GM23338 (cell line): ENCODE results near the gene EDA. TPM values are rescaled to one million over a fixed set of nuclear protein-coding genes. Genes with fewer than 3 reads are reported as not detected.

Experiments used
- ATAC-seq: fragments of 200-7000 bp; cut with Tn5 transposase; 3 replicates; pipeline ENCODE4 v1.9.1; 2020
- DNase-seq: peaks from one replicate; pipeline ENCODE4 v3.0.0-alpha.2; 2015; ENCODE audit warnings: low spot score
- H2AFZ ChIP-seq: fragments of 200-600 bp; sonication (generic); 2 replicates; pipeline ENCODE4 v1.8.0; 2016; ENCODE audit warnings: antibody characterized with exemption, mild to moderate bottlenecking, moderate library complexity
- H3F3A ChIP-seq: fragments of 200-600 bp; sonication (generic); replicated peaks from 2 replicates; pipeline ENCODE4 v1.8.0; 2017; ENCODE audit warnings: antibody characterized with exemption, mixed run types, low read depth
- H3K27ac ChIP-seq: fragments of 200-600 bp; sonication (generic); 2 replicates; pipeline ENCODE4 v1.6.1; 2016; ENCODE audit warnings: low read depth
- H3K27me3 ChIP-seq: fragments of 200-600 bp; sonication (generic); 2 replicates; pipeline ENCODE4 v1.8.0; 2016; ENCODE audit warnings: mild to moderate bottlenecking, mixed run types, moderate library complexity; ENCODE audit not compliant: insufficient read depth
- H3K36me3 ChIP-seq: fragments of 200-600 bp; sonication (generic); 2 replicates; pipeline ENCODE4 v1.8.0; 2016; ENCODE audit warnings: mild to moderate bottlenecking; ENCODE audit not compliant: insufficient read depth
- H3K4me1 ChIP-seq: fragments of 200-600 bp; sonication (generic); 2 replicates; pipeline ENCODE4 v1.8.0; 2016; ENCODE audit warnings: mild to moderate bottlenecking, moderate library complexity; ENCODE audit not compliant: insufficient read depth
- H3K4me2 ChIP-seq: fragments of 200-600 bp; sonication (generic); 2 replicates; pipeline ENCODE4 v1.7.1; 2017; ENCODE audit warnings: mixed run types
- H3K4me3 ChIP-seq: fragments of 200-600 bp; sonication (generic); 2 replicates; pipeline ENCODE4 v1.6.1; 2016; ENCODE audit warnings: mixed run types
- H3K79me2 ChIP-seq: fragments of 200-600 bp; sonication (generic); replicated peaks from 2 replicates; pipeline ENCODE4 v1.8.0; 2017; ENCODE audit warnings: mild to moderate bottlenecking; ENCODE audit not compliant: insufficient read depth
- H3K9me2 ChIP-seq: fragments of 200-600 bp; sonication (generic); 2 replicates; pipeline ENCODE4 v1.8.0; 2017; ENCODE audit not compliant: insufficient read depth
- H4K20me1 ChIP-seq: fragments of 200-600 bp; sonication (generic); replicated peaks from 2 replicates; pipeline ENCODE4 v1.8.0; 2017; ENCODE audit warnings: mild to moderate bottlenecking; ENCODE audit not compliant: insufficient read depth
- H3K27ac Mint-ChIP-seq: 2 replicates; pipeline ENCODE4 v1.8.0; 2020; ENCODE audit warnings: inconsistent platforms, mild to moderate bottlenecking, moderate library complexity, mixed read lengths
- H3K27me3 Mint-ChIP-seq: 3 replicates; pipeline ENCODE4 v1.8.0; 2022; ENCODE audit warnings: low read depth, mild to moderate bottlenecking, moderate library complexity, mixed read lengths, inconsistent platforms; ENCODE audit not compliant: insufficient read depth, poor library complexity
- H3K36me3 Mint-ChIP-seq: 3 replicates; pipeline ENCODE4 v1.8.0; 2021; ENCODE audit warnings: low read depth, mild to moderate bottlenecking, inconsistent platforms, moderate library complexity, mixed read lengths
- H3K4me1 Mint-ChIP-seq: 3 replicates; pipeline ENCODE4 v1.8.0; 2020; ENCODE audit warnings: mild to moderate bottlenecking, inconsistent platforms, mixed read lengths
- H3K4me3 Mint-ChIP-seq: 3 replicates; pipeline ENCODE4 v1.8.0; 2021; ENCODE audit warnings: moderate library complexity, mild to moderate bottlenecking, inconsistent platforms, mixed read lengths
- H3K9me3 Mint-ChIP-seq: 3 replicates; pipeline ENCODE4 v1.8.0; 2020; ENCODE audit warnings: moderate library complexity, mild to moderate bottlenecking, inconsistent platforms, mixed read lengths
- CREB1 ChIP-seq: fragments of 250-450 bp; sonication (Bioruptor Pico); IDR thresholded peaks from 2 replicates; pipeline ENCODE4 v1.5.0; 2020; ENCODE audit warnings: low read depth, mild to moderate bottlenecking, moderate library complexity
- CTCF ChIP-seq, 2 experiments: fragments of 200-600 bp in 1 of 2; sonication (generic) in 1 of 2; conservative IDR thresholded peaks; 2 replicates each; pipeline versions ENCODE4 v1.5.1 to v1.6.1; 2016 to 2017; ENCODE audit warnings: antibody characterized with exemption in 2 of 2, low read depth in 2 of 2, mild to moderate bottlenecking in 2 of 2, moderate library complexity in 1 of 2
- EZH2 ChIP-seq: fragments of 200-600 bp; sonication (generic); IDR thresholded peaks from one replicate; pipeline ENCODE4 v1.8.0; 2017; ENCODE audit warnings: antibody characterized with exemption, mild to moderate bottlenecking, low read depth; ENCODE audit not compliant: unreplicated experiment
- JUNB ChIP-seq: IDR thresholded peaks from one replicate; pipeline ENCODE4 v1.6.1; 2016; ENCODE audit warnings: antibody characterized with exemption; ENCODE audit not compliant: unreplicated experiment
- STAT1 ChIP-seq: IDR thresholded peaks from one replicate; pipeline ENCODE4 v1.6.1; 2016; ENCODE audit warnings: antibody characterized with exemption; ENCODE audit not compliant: unreplicated experiment
- ZNF114 ChIP-seq: fragments of 250-450 bp; sonication (Bioruptor Pico); IDR thresholded peaks from 2 replicates; pipeline ENCODE4 v1.5.0; 2020; ENCODE audit warnings: mild to moderate bottlenecking, moderate library complexity
- ZNF331 ChIP-seq: fragments of 250-450 bp; sonication (Bioruptor Pico); IDR thresholded peaks from 2 replicates; pipeline ENCODE4 v1.5.0; 2020; ENCODE audit warnings: low read depth, mild to moderate bottlenecking, moderate library complexity
- polyA plus RNA-seq: library from polyadenylated mRNA; unstranded; fragments of >200 nt; fragmentation: Nextera tagmentation; extraction: Ambion mirVana; gene quantifications from 2 replicates; pipeline ENCODE4 v1.2.1, GENCODE V29; 2016
- total RNA-seq: library from RNA; depleted of rRNA; stranded (reverse); fragments of >200 nt; shearing (Covaris generic); gene quantifications from 2 replicates; pipeline ENCODE4 v1.2.3, GENCODE V29; 2014
- TF ChIP-seq, protein P1 (sequence below): fragments of 250-450 bp; sonication (Bioruptor Pico); IDR thresholded peaks from 2 replicates; pipeline ENCODE4 v1.5.0; 2020; ENCODE audit warnings: mild to moderate bottlenecking, moderate library complexity
- TF ChIP-seq, protein P2 (sequence below): IDR thresholded peaks from 2 replicates; pipeline ENCODE4 v1.6.1; 2016; ENCODE audit warnings: antibody characterized with exemption

EDA gene
- total and polyA plus RNA-seq, 2 experiments from 2014 or later, result 6.6 to 19.6 TPM

- Mint-ChIP-seq H3K36me3 (no peaks in the 10 kb centered on the region), H3K4me3 (no peak overlapping the region), H3K27me3 (peaks cover 1% of the 10 kb centered on the region), H3K9me3 (no peaks in the 10 kb centered on the region), H3K4me1 (peaks cover 2% of the 10 kb centered on the region; the same call in 2 of the 3 replicates), H3K27ac (no peak overlapping the region; the same call in 1 of the 2 replicates)
- H2AFZ ChIP-seq, result no peak overlapping the region
- no peaks in the 10 kb centered on the region for H3K79me2 ChIP-seq
- H3K9me2 ChIP-seq, result no peaks in the 10 kb centered on the region
- no peak overlapping the region for H3K27ac ChIP-seq
- no peaks in the 10 kb centered on the region for H3K4me1 ChIP-seq
- TF ChIP-seq, protein P1, sequence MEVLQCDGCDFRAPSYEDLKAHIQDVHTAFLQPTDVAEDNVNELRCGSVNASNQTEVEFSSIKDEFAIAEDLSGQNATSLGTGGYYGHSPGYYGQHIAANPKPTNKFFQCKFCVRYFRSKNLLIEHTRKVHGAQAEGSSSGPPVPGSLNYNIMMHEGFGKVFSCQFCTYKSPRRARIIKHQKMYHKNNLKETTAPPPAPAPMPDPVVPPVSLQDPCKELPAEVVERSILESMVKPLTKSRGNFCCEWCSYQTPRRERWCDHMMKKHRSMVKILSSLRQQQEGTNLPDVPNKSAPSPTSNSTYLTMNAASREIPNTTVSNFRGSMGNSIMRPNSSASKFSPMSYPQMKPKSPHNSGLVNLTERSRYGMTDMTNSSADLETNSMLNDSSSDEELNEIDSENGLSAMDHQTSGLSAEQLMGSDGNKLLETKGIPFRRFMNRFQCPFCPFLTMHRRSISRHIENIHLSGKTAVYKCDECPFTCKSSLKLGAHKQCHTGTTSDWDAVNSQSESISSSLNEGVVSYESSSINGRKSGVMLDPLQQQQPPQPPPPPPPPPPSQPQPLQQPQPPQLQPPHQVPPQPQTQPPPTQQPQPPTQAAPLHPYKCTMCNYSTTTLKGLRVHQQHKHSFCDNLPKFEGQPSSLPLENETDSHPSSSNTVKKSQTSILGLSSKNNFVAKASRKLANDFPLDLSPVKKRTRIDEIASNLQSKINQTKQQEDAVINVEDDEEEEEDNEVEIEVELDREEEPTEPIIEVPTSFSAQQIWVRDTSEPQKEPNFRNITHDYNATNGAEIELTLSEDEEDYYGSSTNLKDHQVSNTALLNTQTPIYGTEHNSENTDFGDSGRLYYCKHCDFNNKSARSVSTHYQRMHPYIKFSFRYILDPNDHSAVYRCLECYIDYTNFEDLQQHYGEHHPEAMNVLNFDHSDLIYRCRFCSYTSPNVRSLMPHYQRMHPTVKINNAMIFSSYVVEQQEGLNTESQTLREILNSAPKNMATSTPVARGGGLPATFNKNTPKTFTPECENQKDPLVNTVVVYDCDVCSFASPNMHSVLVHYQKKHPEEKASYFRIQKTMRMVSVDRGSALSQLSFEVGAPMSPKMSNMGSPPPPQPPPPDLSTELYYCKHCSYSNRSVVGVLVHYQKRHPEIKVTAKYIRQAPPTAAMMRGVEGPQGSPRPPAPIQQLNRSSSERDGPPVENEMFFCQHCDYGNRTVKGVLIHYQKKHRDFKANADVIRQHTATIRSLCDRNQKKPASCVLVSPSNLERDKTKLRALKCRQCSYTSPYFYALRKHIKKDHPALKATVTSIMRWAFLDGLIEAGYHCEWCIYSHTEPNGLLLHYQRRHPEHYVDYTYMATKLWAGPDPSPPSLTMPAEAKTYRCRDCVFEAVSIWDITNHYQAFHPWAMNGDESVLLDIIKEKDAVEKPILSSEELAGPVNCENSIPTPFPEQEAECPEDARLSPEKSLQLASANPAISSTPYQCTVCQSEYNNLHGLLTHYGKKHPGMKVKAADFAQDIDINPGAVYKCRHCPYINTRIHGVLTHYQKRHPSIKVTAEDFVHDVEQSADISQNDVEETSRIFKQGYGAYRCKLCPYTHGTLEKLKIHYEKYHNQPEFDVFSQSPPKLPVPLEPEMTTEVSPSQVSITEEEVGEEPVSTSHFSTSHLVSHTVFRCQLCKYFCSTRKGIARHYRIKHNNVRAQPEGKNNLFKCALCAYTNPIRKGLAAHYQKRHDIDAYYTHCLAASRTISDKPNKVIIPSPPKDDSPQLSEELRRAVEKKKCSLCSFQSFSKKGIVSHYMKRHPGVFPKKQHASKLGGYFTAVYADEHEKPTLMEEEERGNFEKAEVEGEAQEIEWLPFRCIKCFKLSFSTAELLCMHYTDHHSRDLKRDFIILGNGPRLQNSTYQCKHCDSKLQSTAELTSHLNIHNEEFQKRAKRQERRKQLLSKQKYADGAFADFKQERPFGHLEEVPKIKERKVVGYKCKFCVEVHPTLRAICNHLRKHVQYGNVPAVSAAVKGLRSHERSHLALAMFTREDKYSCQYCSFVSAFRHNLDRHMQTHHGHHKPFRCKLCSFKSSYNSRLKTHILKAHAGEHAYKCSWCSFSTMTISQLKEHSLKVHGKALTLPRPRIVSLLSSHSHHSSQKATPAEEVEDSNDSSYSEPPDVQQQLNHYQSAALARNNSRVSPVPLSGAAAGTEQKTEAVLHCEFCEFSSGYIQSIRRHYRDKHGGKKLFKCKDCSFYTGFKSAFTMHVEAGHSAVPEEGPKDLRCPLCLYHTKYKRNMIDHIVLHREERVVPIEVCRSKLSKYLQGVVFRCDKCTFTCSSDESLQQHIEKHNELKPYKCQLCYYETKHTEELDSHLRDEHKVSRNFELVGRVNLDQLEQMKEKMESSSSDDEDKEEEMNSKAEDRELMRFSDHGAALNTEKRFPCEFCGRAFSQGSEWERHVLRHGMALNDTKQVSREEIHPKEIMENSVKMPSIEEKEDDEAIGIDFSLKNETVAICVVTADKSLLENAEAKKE (CRISPR knock-in tag), result no peak
- TF ChIP-seq ZNF331 (CRISPR knock-in tag), result no peak
- TF ChIP-seq, protein P2, sequence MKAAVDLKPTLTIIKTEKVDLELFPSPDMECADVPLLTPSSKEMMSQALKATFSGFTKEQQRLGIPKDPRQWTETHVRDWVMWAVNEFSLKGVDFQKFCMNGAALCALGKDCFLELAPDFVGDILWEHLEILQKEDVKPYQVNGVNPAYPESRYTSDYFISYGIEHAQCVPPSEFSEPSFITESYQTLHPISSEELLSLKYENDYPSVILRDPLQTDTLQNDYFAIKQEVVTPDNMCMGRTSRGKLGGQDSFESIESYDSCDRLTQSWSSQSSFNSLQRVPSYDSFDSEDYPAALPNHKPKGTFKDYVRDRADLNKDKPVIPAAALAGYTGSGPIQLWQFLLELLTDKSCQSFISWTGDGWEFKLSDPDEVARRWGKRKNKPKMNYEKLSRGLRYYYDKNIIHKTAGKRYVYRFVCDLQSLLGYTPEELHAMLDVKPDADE, result no peak
- TF ChIP-seq ZNF114, result no peak
- TF ChIP-seq JUNB, result no peak
- TF ChIP-seq STAT1, result no peak
- TF ChIP-seq EZH2, result no peak
- no peak for TF ChIP-seq CTCF (conservative IDR thresholded peaks at IDR 0.05; ENCODE audit: low read depth in 2 of 2)
- no peak for TF ChIP-seq CREB1 (CRISPR knock-in tag)
- no peaks in the 10 kb centered on the region for H3K27me3 ChIP-seq
- H4K20me1 ChIP-seq, result no peaks in the 10 kb centered on the region
- no peak overlapping the region for H3K4me3 ChIP-seq
- H3K4me2 ChIP-seq, result no peak overlapping the region
- no peaks in the 10 kb centered on the region for H3F3A ChIP-seq
- ATAC-seq, result peak; percentile 55
- DNase-seq, result no peak
- H3K36me3 ChIP-seq, result no peaks in the 10 kb centered on the region
Observed at GRCh38 chrX:70012756-70013155, 396.8 kb downstream of the EDA start.
